Transverse colon (tissue), 4 donors: ENCODE measurements around the gene GAP43. TPM values are rescaled to one million over a fixed set of nuclear protein-coding genes. Genes with fewer than 3 reads are reported as not detected.

Experiments used
- DNase-seq: peaks from one replicate; pipeline ENCODE4 v3.0.0-alpha.2; 2019
- H3K27ac ChIP-seq, 4 donors: fragments of 200-600 bp; sonication (generic); 2 replicates each; pipeline ENCODE4 v1.5.1; 2016 to 2018; ENCODE audit warnings: inconsistent platforms in 4 of 4
- H3K27me3 ChIP-seq: fragments of 200-600 bp; sonication (generic); 2 replicates; pipeline ENCODE4 v1.5.1; 2017; ENCODE audit warnings: inconsistent platforms
- H3K36me3 ChIP-seq, 4 donors: fragments of 200-600 bp; sonication (generic); 2 replicates each; pipeline ENCODE4 v1.5.1; 2017 to 2019; ENCODE audit warnings: inconsistent platforms in 4 of 4
- H3K4me1 ChIP-seq, 4 donors: fragments of 200-600 bp; sonication (generic); 2 replicates each; pipeline ENCODE4 v1.5.1; 2017 to 2020; ENCODE audit warnings: inconsistent platforms in 4 of 4
- H3K4me3 ChIP-seq, 4 donors: fragments of 200-600 bp; sonication (generic); 1 replicate in 1 of 4; 2 replicates in 3 of 4; pipeline versions ENCODE4 v1.5.1 to v1.6.1; 2017 to 2019; ENCODE audit warnings: inconsistent platforms in 4 of 4
- H3K9me3 ChIP-seq, 2 donors: fragments of 200-600 bp; sonication (generic); 2 replicates each; pipeline ENCODE4 v1.5.1; 2017 to 2019; ENCODE audit warnings: inconsistent platforms in 2 of 2
- EP300 ChIP-seq: sonication (generic); formaldehyde crosslinking; IDR thresholded peaks from one replicate; pipeline ENCODE4 v1.6.1; 2017; ENCODE audit warnings: antibody characterized with exemption, low read depth
- POLR2A ChIP-seq: fragments of 450-650 bp; IDR thresholded peaks from one replicate; pipeline ENCODE4 v1.6.1; 2016; ENCODE audit warnings: antibody characterized with exemption, mild to moderate bottlenecking, moderate library complexity
- POLR2AphosphoS5 ChIP-seq, 3 donors: sonication (generic); formaldehyde crosslinking; IDR thresholded peaks; one replicate each; pipeline ENCODE4 v1.6.1; 2016; ENCODE audit warnings: antibody characterized with exemption in 3 of 3
- WGBS, 2 donors: methylation state at CpG; one replicate each; pipeline ENCODE4 v1.1.5; 2018; ENCODE audit warnings: low coverage in 1 of 2; 5-methylcytosine and 5-hydroxymethylcytosine counted together
- in situ Hi-C, 4 donors: fragments of 200-750 bp; cut with MboI; loops; one replicate each; pipeline versions ENCODE4 v1.15.0 to v1.15.1; 2017; ENCODE audit warnings: low sequenced_read_pairs in 3 of 4, low pct_ligation_motif_present in 1 of 4, low pct_unique_long_range_greater_than_20kb in 1 of 4
- intact Hi-C: fragments of 100-400 bp; cut with DNase I; formaldehyde crosslinking; loops from one replicate; pipeline ENCODE4 v1.15.1; 2023; ENCODE audit warnings: low total_unique reads
- total RNA-seq, 4 donors: library from RNA; depleted of rRNA; stranded (reverse); fragments of >200 nt; gene quantifications; one replicate each; pipeline ENCODE4 v1.1.0, GENCODE V29; 2016
- TF ChIP-seq, protein P1 (sequence below), 5 experiments: fragments of 200-600 bp in 3 of 5; fragments of 450-650 bp in 2 of 5; sonication (generic) in 3 of 5; IDR thresholded peaks; 1 replicate in 2 of 5; 2 replicates in 3 of 5; pipeline ENCODE4 v1.5.1; 2016 to 2017; ENCODE audit warnings: antibody characterized with exemption in 5 of 5, inconsistent platforms in 3 of 5, mild to moderate bottlenecking in 2 of 5, moderate library complexity in 1 of 5

The GAP43 gene
- total RNA-seq, 4 donors from 2014 or later: 2.2 to 3.5 (median 2.6) TPM; not detected in 1

- Histone ChIP-seq H3K27ac (no peak overlapping the region), H3K4me3 (no peak overlapping the region), H3K9me3 (no peaks in the 10 kb centered on the region), H3K36me3 (no peaks in the 10 kb centered on the region), H3K4me1 (no peaks in the 10 kb centered on the region), H3K27me3 (peaks cover under 1% of the 10 kb centered on the region)
- TF ChIP-seq, protein P1, sequence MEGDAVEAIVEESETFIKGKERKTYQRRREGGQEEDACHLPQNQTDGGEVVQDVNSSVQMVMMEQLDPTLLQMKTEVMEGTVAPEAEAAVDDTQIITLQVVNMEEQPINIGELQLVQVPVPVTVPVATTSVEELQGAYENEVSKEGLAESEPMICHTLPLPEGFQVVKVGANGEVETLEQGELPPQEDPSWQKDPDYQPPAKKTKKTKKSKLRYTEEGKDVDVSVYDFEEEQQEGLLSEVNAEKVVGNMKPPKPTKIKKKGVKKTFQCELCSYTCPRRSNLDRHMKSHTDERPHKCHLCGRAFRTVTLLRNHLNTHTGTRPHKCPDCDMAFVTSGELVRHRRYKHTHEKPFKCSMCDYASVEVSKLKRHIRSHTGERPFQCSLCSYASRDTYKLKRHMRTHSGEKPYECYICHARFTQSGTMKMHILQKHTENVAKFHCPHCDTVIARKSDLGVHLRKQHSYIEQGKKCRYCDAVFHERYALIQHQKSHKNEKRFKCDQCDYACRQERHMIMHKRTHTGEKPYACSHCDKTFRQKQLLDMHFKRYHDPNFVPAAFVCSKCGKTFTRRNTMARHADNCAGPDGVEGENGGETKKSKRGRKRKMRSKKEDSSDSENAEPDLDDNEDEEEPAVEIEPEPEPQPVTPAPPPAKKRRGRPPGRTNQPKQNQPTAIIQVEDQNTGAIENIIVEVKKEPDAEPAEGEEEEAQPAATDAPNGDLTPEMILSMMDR (IDR thresholded peaks at IDR 0.05): no peak
- TF ChIP-seq POLR2AphosphoS5 (IDR thresholded peaks at IDR 0.05): no peak
- TF ChIP-seq POLR2A: no peak
- no peak for TF ChIP-seq EP300
- in situ Hi-C loops: no loop called here
- WGBS, 2 donors: 81 to 82% methylated on average over 2 to 3 of the region's 3 CpGs
- intact Hi-C loops: no loop called here
- DNase-seq: no peak
These were observed 10.2 kb downstream of the GAP43 start for GRCh38 chr3:115633467-115633866.

- no peak overlapping the region for H3K27ac ChIP-seq
- no peaks in the 10 kb centered on the region for H3K36me3 ChIP-seq
- no peaks in the 10 kb centered on the region for H3K9me3 ChIP-seq
- no peaks in the 10 kb centered on the region for H3K4me1 ChIP-seq
- TF ChIP-seq POLR2A: no peak
- no peak for TF ChIP-seq POLR2AphosphoS5 (IDR thresholded peaks at IDR 0.05)
- TF ChIP-seq, protein P1 (IDR thresholded peaks at IDR 0.05): no peak
- no peak for TF ChIP-seq EP300
- DNase-seq: no peak
- in situ Hi-C loops: no loop called here
- H3K27me3 ChIP-seq: no peaks in the 10 kb centered on the region
- no peak overlapping the region for H3K4me3 ChIP-seq
- WGBS, 2 donors: 89% methylated on average over 2 of the region's 2 CpGs
- intact Hi-C loops: no loop called here
These were observed 10.7 kb downstream of the GAP43 start for GRCh38 chr3:115634052-115634451.

DNA sequence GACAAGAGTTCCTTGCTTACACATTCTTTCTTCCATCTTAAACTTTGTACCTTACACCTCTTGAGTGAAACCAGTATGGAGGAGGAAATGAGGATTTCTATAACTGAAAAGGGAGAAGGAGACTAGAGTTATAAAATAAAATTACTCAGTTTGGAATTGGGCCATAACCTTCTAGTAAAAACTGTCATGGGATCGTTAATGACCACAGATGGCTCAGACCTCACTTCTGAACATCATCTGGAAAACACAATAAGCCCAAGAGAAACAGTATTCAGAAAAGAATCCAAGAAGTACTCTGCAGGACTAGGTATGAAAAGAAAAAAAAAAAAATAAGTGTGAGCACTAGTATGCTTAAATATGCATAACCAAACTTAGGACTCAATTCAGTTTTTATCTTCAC is 12.1 kb downstream of the GAP43 start:
- 33 to 36% methylated on average over 1 of the region's 1 CpG for WGBS, 2 donors
- H3K4me1 ChIP-seq: no peaks in the 10 kb centered on the region
- in situ Hi-C loops: no loop called here
- intact Hi-C loops: no loop called here
- DNase-seq: no peak
- H3K36me3 ChIP-seq: no peaks in the 10 kb centered on the region
- no peaks in the 10 kb centered on the region for H3K27me3 ChIP-seq
- no peaks in the 10 kb centered on the region for H3K9me3 ChIP-seq
- TF ChIP-seq POLR2AphosphoS5 (IDR thresholded peaks at IDR 0.05) (no peak), POLR2A (no peak), EP300 (no peak)
- TF ChIP-seq, protein P1 (IDR thresholded peaks at IDR 0.05): no peak
- no peak overlapping the region for H3K4me3 ChIP-seq
- H3K27ac ChIP-seq: no peak overlapping the region

GRCh38 chr3:115638241-115638640 is 14.9 kb downstream of the GAP43 start:
- 75 to 93% methylated on average over 1 of the region's 1 CpG for WGBS, 2 donors
- in situ Hi-C loops: no loop called here
- intact Hi-C loops: no loop called here

More at GRCh38 chr3:115638241-115638640, 14.9 kb downstream of the GAP43 start:
- TF ChIP-seq, protein P1 (IDR thresholded peaks at IDR 0.05): no peak
- TF ChIP-seq EP300 (no peak), POLR2AphosphoS5 (IDR thresholded peaks at IDR 0.05) (no peak), POLR2A (no peak)
- H3K27ac ChIP-seq: no peak overlapping the region
- DNase-seq: no peak
- no peaks in the 10 kb centered on the region for H3K9me3 ChIP-seq
- no peak overlapping the region for H3K4me3 ChIP-seq
- no peaks in the 10 kb centered on the region for H3K4me1 ChIP-seq
- no peaks in the 10 kb centered on the region for H3K36me3 ChIP-seq
- H3K27me3 ChIP-seq: no peaks in the 10 kb centered on the region
